B cell (primary cell): ENCODE results near the gene EMP2. TPM values are rescaled to one million over a fixed set of nuclear protein-coding genes. Genes with fewer than 3 reads are reported as not detected.

Source experiments
- ATAC-seq: fragments of 200-7000 bp; cut with Tn5 transposase; one replicate; pipeline ENCODE4 v1.10.0; 2021; ENCODE audit warnings: low read depth, mild to moderate bottlenecking, moderate number of reproducible peaks, moderate library complexity
- CTCF ChIA-PET: fragments of 350-600 bp; sonication (Branson Sonifier 250); formaldehyde crosslinking; loops from one replicate; lab custom pipeline; 2021; ENCODE audit warnings: antibody characterized with exemption, inconsistent platforms; lab: Charles Lee
- POLR2A ChIA-PET: fragments of 350-600 bp; sonication (Branson Sonifier 250); formaldehyde crosslinking; loops from one replicate; lab custom pipeline; 2021; ENCODE audit warnings: antibody characterized with exemption; lab: Charles Lee
- DNase-seq: peaks from one replicate; pipeline ENCODE4 v3.0.0; 2013
- H2AFZ ChIP-seq: 2 replicates; pipeline ENCODE4 v1.6.1; 2012; ENCODE audit warnings: mild to moderate bottlenecking, low read depth, low read length; ENCODE audit not compliant: insufficient read depth, poor library complexity, severe bottlenecking
- H3K27ac ChIP-seq, 2 donors: 1 replicate in 1 of 2; 2 replicates in 1 of 2; pipeline ENCODE4 v1.5.1; 2012 to 2013; ENCODE audit warnings: low read length in 2 of 2, mild to moderate bottlenecking in 2 of 2, moderate library complexity in 1 of 2
- H3K27me3 ChIP-seq, 4 experiments: fragments of 200-600 bp in 1 of 4; sonication (generic) in 1 of 4; replicated peaks in 1 of 4; 1 replicate in 2 of 4; 2 replicates in 2 of 4; pipeline versions ENCODE4 v1.6.1 to v1.7.0; 2013 to 2016; ENCODE audit warnings: low read length in 3 of 4, mild to moderate bottlenecking in 2 of 4, mixed read lengths in 1 of 4, moderate library complexity in 1 of 4; ENCODE audit not compliant: insufficient read depth in 4 of 4, control insufficient read depth in 3 of 4; ENCODE audit errors: control extremely low read depth in 1 of 4
- H3K36me3 ChIP-seq, 2 experiments: replicated peaks in 1 of 2; 1 replicate in 1 of 2; 2 replicates in 1 of 2; pipeline versions ENCODE4 v1.6.1 to v1.7.1; 2013; ENCODE audit warnings: low read length in 1 of 2; ENCODE audit not compliant: insufficient read depth in 2 of 2, control insufficient read depth in 1 of 2; ENCODE audit errors: control extremely low read depth in 1 of 2, extremely low read depth in 1 of 2
- H3K4me1 ChIP-seq, 2 donors: fragments of 200-600 bp in 1 of 2; sonication (generic) in 1 of 2; 1 replicate in 1 of 2; 2 replicates in 1 of 2; pipeline versions ENCODE4 v1.5.1 to v1.6.1; 2013 to 2017; ENCODE audit warnings: low read length in 2 of 2; ENCODE audit not compliant: control insufficient read depth in 2 of 2, insufficient read depth in 2 of 2
- H3K4me2 ChIP-seq: replicated peaks from 2 replicates; pipeline ENCODE3; 2012; ENCODE audit warnings: mild to moderate bottlenecking, low read depth, low read length; ENCODE audit not compliant: poor library complexity, severe bottlenecking
- H3K4me3 ChIP-seq, 5 experiments: fragments of 200-600 bp in 1 of 5; sonication (generic) in 1 of 5; 1 replicate in 3 of 5; 2 replicates in 2 of 5; pipeline versions ENCODE4 v1.5.1 to v1.7.0; 2011 to 2016; ENCODE audit warnings: low read length in 4 of 5, mild to moderate bottlenecking in 4 of 5, low read depth in 2 of 5, control low read depth in 1 of 5, moderate library complexity in 1 of 5; ENCODE audit not compliant: insufficient read depth in 1 of 5; ENCODE audit errors: control extremely low read depth in 1 of 5, extremely low read depth in 1 of 5
- H3K79me2 ChIP-seq: fragments of 200-600 bp; sonication (generic); one replicate; pipeline ENCODE4 v1.6.0; 2016; ENCODE audit warnings: low read length; ENCODE audit not compliant: control insufficient read depth, insufficient read depth
- H3K9ac ChIP-seq: fragments of 200-600 bp; sonication (generic); 2 replicates; pipeline ENCODE4 v1.6.1; 2017; ENCODE audit warnings: mild to moderate bottlenecking, low read length, moderate library complexity
- H3K9me3 ChIP-seq, 3 donors: one replicate each; pipeline versions ENCODE4 v1.6.1 to v1.7.1; 2013; ENCODE audit warnings: low read length in 2 of 3; ENCODE audit not compliant: control insufficient read depth in 2 of 3, insufficient read depth in 1 of 3; ENCODE audit errors: control extremely low read depth in 1 of 3
- H4K20me1 ChIP-seq: 2 replicates; pipeline ENCODE4 v1.6.0; 2012; ENCODE audit warnings: mild to moderate bottlenecking, low read length; ENCODE audit not compliant: insufficient read depth, control insufficient read depth, poor library complexity, severe bottlenecking
- H3K27ac Mint-ChIP-seq: one replicate; pipeline ENCODE4 v1.8.0; 2021; ENCODE audit warnings: mixed read lengths
- H3K27me3 Mint-ChIP-seq: one replicate; pipeline ENCODE4 v1.8.0; 2021; ENCODE audit warnings: mixed read lengths
- H3K4me1 Mint-ChIP-seq: one replicate; pipeline ENCODE4 v1.8.0; 2021; ENCODE audit warnings: mixed read lengths
- H3K4me3 Mint-ChIP-seq: one replicate; pipeline ENCODE4 v1.8.0; 2021; ENCODE audit warnings: mixed read lengths
- H3K9me3 Mint-ChIP-seq: one replicate; pipeline ENCODE4 v1.8.0; 2022; ENCODE audit warnings: mixed read lengths; ENCODE audit not compliant: insufficient read depth
- EZH2 ChIP-seq: IDR thresholded peaks from 2 replicates; pipeline ENCODE4 v1.6.1; 2012; ENCODE audit warnings: borderline replicate concordance, low read depth, mild to moderate bottlenecking, moderate library complexity, low read length; ENCODE audit not compliant: insufficient read depth, poor library complexity, severe bottlenecking
- WGBS: methylation state at CpG from one replicate; pipeline ENCODE4 v1.1.5; 2013; ENCODE audit warnings: missing lambda C conversion rate; ENCODE audit not compliant: insufficient coverage; 5-methylcytosine and 5-hydroxymethylcytosine counted together
- intact Hi-C: fragments of 100-400 bp; cut with micrococcal nuclease; formaldehyde crosslinking; loops from one replicate; pipeline ENCODE4 v1.10.0; 2022
- polyA plus RNA-seq: library from polyadenylated mRNA; depleted of rRNA; stranded (reverse); fragments of >200 nt; gene quantifications from 2 replicates; pipeline ENCODE4 v1.2.3, GENCODE V29; 2012
- total RNA-seq, 2 donors: library from RNA; stranded (reverse); fragments of 120-200 nt in 1 of 2; gene quantifications; 1 replicate in 1 of 2; 2 replicates in 1 of 2; pipeline versions ENCODE4 v1.2.3 to v1.2.4, GENCODE V29; 2013 to 2022
- TF ChIP-seq, protein P1 (sequence below): fragments of 200-600 bp; IDR thresholded peaks from one replicate; pipeline ENCODE4 v1.8.0; 2022; ENCODE audit warnings: antibody characterized with exemption, mild to moderate bottlenecking

Gene EMP2
- total and polyA plus RNA-seq, 2 donors (not counting 1 experiment from before 2014, with no cell fraction given): 0.01 TPM; not detected in 1

DNA sequence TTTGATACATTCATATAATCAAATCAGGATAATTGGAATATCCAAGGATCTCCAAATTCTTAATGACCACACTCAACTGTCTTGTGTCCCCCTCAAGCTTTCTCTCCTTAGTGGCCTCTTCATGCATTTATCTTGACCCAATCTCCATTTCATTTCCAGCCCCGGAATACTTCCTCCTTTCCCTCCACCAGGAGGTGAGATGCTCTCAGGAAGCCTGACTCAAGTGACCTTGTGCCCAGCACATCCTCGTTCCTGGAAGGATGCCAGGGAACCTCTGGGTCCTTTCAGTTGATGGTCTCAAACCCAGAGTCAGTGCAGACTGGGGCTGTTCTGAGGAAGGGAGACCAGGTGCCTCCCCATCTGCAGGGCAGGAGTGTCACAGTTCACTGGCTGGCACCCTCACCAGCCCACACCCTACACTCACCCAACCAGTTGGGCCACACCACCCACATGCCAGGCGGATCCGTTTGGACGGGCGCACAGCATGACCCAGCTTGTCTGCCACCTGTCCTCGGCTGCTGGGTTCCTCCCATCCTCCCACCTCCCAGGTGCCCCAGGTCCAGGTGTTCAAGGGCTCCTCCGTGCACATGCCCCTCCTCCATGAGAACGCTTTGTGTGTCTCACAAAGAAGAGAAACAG, 14.0 kb upstream of the EMP2 start:
- Histone ChIP-seq H2AFZ (no peak overlapping the region), H3K4me1 (peaks cover 28 to 38% of the 10 kb centered on the region in 2 donors), H3K9me3 (peaks cover 0 to 11% (median 0%) of the 10 kb centered on the region in 3 donors), H3K4me3 (no peak overlapping the region), H3K27ac (no peak overlapping the region), H3K4me2 (peak overlapping the region; percentile 26), H3K79me2 (no peaks in the 10 kb centered on the region), H3K27me3 (peaks cover 0 to 9% (median 0%) of the 10 kb centered on the region in 4 experiments), H4K20me1 (no peaks in the 10 kb centered on the region), H3K9ac (no peak overlapping the region), H3K36me3 (no peaks in the 10 kb centered on the region)
- WGBS: 10% methylated on average over 8 of the region's 9 CpGs
- DNase-seq (peak; percentile 27), ATAC-seq (peak; percentile 53)
- intact Hi-C loops: no loop called here
- H3K4me1 Mint-ChIP-seq: peaks cover 36% of the 10 kb centered on the region
- POLR2A ChIA-PET: no interaction called here
- peaks cover 19% of the 10 kb centered on the region for H3K27me3 Mint-ChIP-seq
- no peaks in the 10 kb centered on the region for H3K9me3 Mint-ChIP-seq
- no peak overlapping the region for H3K4me3 Mint-ChIP-seq
- CTCF ChIA-PET: no interaction called here
- no peak overlapping the region for H3K27ac Mint-ChIP-seq
- TF ChIP-seq, protein P1, sequence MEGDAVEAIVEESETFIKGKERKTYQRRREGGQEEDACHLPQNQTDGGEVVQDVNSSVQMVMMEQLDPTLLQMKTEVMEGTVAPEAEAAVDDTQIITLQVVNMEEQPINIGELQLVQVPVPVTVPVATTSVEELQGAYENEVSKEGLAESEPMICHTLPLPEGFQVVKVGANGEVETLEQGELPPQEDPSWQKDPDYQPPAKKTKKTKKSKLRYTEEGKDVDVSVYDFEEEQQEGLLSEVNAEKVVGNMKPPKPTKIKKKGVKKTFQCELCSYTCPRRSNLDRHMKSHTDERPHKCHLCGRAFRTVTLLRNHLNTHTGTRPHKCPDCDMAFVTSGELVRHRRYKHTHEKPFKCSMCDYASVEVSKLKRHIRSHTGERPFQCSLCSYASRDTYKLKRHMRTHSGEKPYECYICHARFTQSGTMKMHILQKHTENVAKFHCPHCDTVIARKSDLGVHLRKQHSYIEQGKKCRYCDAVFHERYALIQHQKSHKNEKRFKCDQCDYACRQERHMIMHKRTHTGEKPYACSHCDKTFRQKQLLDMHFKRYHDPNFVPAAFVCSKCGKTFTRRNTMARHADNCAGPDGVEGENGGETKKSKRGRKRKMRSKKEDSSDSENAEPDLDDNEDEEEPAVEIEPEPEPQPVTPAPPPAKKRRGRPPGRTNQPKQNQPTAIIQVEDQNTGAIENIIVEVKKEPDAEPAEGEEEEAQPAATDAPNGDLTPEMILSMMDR: no peak
- no peak for TF ChIP-seq EZH2

DNA sequence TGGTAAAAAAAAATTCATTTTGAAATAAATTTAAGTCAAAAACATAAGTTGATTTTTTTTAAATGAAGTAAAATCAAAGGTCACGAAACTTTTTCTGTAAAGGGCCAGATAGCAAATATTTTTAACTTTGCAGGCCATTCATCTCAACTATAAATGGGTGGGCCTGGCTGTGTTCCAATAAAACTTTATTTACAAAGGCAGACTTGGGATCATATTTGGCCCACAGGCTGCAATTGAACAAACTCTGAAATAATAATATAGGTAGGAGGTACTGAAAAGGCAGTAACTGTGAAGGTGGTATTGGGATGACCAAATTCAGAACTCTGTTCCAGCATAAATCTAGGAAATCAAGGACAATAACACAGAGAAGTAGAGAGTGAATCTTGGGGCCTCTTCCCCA, 12.2 kb upstream of the EMP2 start:
- Mint-ChIP-seq H3K4me1 (peaks cover 23% of the 10 kb centered on the region), H3K27me3 (peaks cover 35% of the 10 kb centered on the region), H3K4me3 (no peak overlapping the region), H3K9me3 (no peaks in the 10 kb centered on the region), H3K27ac (no peak overlapping the region)
- Histone ChIP-seq H3K4me3 (no peak overlapping the region), H3K36me3 (no peaks in the 10 kb centered on the region), H3K79me2 (no peaks in the 10 kb centered on the region), H3K9me3 (peaks cover 0 to 10% (median 0%) of the 10 kb centered on the region in 3 donors), H3K4me2 (no peak overlapping the region), H3K27me3 (peaks cover 0 to 12% (median 0%) of the 10 kb centered on the region in 4 experiments), H3K27ac (no peak overlapping the region), H3K4me1 (peaks cover 20% of the 10 kb centered on the region in 2 donors), H4K20me1 (no peaks in the 10 kb centered on the region), H3K9ac (no peak overlapping the region), H2AFZ (no peak overlapping the region)
- intact Hi-C loops: no loop called here
- POLR2A ChIA-PET: no interaction called here
- no CpG with 5 or more reads among the region's 1 CpG for WGBS
- no peak for ATAC-seq
- no peak for DNase-seq
- TF ChIP-seq, protein P1: no peak
- TF ChIP-seq EZH2: no peak
- CTCF ChIA-PET: no interaction called here
